Hematopoietic multipotent progenitor cell treated with erythropoietin and hydrocortisone succinate and interleukin-3 and kit ligand, for 17 days (in vitro differentiated cells): ENCODE results near the gene DGCR8.

Experiments used
- DNase-seq: peaks from one replicate; pipeline ENCODE4 v3.0.0-alpha.2; 2015; ENCODE audit warnings: low spot score

DGCR8 gene

DNA sequence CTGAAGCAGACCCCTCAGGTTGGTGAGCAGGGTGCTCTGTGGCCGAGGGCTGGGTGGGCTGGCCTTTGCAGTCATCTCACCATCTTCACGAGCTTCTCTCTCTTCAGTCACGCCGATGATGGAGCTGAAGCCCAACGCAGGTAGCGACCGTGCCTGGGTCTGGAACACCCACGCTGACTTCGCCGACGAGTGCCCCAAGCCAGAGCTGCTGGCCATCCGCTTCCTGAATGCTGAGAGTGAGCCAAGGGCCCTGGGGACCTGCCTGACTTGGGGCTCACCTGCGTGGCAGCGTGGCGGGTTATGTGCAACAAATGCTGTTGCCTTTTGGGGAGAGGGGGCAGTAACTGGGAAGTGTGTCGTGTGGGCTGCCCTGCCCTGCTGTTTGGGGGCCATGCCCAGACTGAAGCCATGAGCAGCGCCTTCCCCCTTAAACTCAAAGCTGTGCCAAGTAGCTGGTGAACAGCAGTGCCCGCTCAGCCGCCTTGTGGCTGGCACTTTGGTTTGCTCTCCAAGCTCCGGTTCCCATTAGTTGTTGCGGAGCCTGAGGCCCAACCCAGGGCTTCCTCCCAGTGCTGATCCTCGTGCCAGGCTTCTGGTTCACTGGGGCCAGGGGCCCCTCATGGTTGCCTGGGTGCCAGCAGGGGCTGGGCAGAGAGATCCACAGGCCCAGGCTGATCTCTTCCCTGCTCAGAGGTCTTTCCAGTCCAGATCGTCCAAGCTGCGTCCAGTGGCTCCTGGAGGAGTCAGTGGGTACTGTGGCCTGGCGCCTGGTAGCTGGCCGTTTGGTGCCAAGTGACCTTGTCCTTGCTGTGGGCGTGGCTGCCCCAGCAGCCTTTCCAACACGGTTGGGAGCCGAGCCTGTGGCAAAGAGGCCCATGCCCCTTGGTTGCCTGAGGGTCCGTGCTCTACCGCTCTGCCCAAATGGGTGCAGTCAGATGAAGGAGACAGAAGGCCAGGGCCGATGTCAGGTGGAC lies 45.4 kb downstream of the DGCR8 start:
- DNase-seq, result no peak

DNA sequence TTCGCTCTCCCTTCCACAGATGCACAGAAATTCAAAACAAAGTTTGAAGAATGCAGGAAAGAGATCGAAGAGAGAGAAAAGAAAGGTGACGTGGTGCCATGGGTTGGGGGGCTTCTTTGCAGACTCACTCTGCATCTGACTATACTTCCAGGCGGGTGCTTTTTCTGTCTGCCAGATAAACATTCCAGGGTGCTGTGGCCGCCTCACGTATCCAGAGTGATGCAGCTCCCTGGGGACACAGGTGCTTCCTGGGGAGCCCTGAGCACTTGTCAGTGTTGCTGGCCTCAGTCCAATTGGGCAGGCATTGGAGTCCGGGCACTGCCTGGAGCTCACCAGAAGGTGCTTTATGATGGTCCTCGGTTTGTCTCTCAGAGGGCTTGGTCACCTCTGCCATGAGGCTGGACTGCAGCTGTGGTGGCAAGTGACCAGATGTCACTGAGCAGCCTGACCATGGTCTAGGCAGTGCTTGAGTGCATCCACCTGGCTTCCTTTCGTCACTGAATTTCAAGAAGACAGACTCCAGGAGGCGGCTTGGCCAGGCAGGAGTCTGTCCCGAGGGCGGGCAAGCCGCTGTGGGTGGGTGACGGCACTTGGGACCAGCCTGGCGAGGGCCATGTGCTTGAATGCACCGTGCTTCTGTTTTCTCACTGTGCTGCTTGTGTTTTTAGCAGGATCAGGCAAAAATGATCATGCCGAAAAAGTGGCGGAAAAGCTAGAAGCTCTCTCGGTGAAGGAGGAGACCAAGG lies 46.4 kb downstream of the DGCR8 start:
- no peak for DNase-seq

DNA sequence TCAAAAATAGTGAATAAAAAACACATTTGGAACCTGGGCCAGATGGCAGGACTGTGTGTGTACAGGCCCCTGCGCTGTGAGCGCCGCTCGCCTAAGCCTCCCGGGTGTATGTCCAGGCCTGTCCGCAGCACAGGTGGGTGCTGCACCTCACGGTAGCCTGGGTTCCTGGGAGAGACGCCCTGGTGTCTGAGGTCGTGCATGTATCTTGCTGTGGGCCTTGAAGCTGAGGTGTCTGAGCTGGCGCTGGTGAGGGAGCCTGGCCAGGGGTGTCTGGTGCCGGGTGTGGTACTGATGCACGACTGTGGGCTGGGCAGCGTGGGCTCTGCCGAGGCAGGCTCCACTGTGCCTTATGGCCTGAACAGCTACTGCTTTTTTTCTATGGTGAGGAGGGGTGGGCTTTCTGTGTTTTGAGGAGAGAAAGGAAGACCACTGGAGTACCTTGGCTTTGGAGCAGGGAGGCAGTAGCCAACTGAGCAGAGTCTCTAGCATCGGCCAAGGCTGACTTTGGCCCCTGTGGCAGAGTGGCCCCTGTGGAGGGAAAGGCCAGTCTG lies 47.4 kb downstream of the DGCR8 start:
- no peak for DNase-seq

DNA sequence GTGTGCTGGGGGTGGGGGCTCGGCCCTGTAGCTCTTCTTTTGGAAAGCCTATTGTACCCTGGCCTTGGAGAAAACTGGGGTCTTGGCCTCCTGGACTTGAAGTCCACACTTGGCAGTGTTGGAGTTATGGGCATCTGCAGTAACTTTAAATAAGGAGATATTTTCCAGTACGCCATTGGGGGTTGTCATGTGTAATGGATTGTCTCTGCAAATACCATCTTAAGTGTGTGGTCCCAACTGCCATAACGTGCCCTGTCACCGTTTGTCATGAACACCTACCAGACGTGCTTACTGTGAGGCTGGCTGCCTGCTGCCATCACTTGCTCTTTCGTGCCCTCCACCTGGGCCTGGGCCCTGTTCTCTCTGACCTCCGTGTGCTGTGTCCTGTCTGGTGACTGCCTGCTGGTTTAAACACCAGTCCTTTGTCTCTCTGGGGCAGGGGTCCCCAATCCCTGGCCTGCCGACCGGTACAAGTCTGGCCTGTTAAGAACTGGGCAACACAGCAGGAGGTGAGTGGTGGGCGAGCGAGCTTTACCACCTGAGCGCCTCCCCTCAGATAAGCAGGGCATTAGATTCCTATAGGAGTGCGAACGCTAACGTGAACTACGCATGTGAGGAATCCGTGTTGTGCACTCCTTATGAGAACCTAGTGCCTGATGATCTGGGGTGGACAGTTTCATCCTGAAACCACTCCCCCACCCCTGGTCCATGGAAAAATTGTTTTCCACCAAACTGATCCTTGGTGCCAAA lies 48.0 kb downstream of the DGCR8 start:
- DNase-seq, result no peak

DNA sequence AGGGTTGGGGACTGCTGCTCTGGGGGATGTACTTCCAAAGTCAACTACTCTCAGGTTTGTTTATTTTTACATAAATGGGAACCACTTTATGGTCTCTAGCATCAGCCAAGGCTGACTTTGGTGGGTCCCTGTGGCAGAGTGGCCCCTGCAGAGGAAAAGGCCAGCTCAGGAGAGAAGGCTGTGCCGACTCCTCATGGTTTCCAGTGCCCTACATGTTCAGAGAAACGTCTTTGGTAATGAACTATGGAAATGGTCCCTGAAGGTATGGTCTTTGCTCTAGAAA lies 48.5 kb downstream of the DGCR8 start:
- DNase-seq, result no peak

DNA sequence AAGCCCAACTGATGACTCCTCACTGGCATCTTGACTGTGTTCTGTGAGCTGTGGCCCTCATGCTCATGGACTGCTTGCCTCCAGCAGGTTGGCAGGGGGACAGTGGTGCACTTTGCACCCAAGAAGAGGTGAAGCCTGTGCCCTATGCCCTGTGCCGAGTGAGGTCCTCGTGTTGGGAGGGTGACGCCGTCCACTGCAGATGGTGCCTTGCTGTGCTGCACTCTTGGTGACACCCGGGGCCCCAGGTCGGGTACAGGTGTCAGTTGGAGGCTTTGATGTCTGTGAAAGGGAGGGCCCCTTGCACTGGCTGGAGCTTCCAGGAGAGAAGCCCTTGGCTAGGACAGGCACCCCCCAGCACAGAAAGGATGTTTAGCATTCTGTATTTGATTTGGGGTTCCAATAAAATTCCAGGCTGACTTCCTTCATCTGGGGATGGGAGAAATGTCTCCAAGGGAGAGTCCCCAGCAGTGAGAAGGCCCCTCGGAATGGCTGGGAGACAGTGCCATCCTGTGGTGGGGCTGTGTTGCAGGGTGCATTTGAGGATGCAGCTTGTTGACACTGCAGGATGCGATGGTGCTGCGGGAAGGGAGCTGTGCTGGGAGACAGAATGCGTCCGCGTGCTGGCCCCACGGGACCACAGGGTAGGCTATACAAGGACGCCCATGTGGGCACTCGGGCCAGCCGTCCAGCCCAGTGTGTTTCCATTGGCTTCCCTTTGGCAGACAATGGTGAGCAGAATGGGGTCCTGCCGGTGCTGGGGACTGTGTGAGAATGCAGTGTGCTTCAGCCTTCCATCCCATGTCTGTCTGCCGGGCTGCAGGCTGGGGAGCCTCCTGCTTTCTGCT lies 49.1 kb downstream of the DGCR8 start:
- peak; percentile 26 for DNase-seq

DNA sequence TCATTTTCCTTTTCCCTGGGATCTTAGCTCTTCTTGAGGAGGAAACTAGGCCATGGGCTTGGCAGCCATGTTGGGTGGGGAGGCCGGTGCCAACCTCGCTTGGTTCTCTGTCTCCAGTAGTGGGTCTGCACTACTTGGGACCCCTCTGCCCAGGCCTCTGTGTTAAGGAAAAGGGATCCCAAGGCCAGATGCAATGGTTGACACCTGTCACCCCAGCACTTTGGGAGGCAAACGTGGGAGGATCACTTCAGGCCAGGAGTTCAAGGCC lies 49.6 kb downstream of the DGCR8 start:
- DNase-seq, result no peak

DNA sequence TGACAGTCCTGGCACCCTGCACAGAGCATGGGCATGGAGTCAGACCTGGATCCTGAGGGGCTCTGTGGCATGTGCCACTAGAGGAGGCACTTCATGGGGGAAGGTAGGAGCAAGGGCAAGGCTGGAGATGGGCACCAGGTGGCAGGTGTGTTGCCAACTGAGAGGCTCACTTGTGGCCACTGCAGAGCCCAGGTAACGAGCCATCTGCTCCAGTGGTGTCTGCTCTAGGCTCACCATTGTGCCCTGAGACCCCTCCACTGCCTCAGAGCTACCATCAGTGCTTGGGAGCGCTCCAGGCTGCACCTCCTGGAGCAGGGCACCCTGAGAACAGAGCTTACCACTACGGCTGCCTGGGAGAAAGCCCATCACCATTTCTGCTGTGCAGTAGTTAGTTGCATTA lies 50.3 kb downstream of the DGCR8 start:
- DNase-seq, result no peak

DNA sequence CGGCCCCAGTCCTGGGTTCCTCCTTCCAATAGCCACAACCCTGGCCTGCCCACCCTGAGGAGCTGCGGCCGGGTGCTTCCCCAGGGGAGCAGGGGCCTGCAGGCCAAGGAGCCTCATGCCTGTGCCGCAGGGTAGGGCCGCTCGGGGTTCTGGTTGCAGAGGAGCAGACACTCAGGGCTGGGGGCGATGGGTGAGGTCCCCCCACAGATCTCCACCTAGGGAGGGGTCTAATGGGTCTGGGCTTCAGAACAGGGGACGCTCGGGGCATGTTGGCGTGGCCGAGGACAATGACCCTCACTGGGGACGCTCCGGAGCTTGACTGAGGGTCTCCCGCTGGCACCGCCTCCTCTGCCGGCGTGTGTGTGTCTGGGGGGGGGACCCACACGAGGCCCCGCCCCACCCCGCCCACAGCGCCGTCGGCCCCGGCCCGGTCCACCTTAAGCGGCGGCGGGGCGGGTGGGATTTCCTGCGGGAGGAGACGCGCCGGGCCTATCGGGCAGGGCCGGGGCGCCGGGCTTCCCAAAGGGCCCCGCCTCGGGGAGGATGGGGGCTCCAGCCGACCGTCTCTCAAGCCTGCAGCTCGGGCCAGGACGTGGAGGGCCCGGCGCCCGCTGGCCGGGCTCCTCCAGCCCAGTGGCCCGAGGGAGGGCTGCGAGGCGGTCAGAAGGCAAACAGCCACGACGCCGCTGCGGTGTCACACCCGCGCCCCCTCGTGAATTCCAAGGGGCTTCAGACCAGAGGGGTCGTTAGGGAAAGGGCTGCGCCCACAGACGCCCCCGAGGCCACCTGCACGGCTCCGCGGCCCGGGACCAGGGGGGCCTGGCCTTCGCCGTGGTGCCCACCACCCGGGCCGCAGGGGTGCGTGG lies 50.9 kb downstream of the DGCR8 start:
- no peak for DNase-seq

DNA sequence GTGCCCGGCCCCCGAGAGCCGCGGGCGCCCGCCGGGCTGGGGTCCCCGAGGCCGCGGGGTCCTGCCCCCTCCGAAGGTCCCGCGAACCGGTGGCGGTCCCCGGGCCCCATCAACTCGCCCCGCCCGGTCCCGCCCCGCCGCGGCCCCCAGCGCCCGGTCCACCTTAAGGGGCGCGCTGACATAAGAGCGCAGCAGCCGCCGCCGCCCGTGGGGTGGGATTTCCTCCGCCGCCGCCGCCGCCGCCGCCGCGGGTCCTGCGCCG lies 51.5 kb downstream of the DGCR8 start, which contains the start of gene ZDHHC8:
Gene ZDHHC8, plus strand, starts transcription at position 208 of the 262 bp plus-strand sequence. CDS start 144 bp downstream, outside the sequence.
- DNase-seq, result no peak

DNA sequence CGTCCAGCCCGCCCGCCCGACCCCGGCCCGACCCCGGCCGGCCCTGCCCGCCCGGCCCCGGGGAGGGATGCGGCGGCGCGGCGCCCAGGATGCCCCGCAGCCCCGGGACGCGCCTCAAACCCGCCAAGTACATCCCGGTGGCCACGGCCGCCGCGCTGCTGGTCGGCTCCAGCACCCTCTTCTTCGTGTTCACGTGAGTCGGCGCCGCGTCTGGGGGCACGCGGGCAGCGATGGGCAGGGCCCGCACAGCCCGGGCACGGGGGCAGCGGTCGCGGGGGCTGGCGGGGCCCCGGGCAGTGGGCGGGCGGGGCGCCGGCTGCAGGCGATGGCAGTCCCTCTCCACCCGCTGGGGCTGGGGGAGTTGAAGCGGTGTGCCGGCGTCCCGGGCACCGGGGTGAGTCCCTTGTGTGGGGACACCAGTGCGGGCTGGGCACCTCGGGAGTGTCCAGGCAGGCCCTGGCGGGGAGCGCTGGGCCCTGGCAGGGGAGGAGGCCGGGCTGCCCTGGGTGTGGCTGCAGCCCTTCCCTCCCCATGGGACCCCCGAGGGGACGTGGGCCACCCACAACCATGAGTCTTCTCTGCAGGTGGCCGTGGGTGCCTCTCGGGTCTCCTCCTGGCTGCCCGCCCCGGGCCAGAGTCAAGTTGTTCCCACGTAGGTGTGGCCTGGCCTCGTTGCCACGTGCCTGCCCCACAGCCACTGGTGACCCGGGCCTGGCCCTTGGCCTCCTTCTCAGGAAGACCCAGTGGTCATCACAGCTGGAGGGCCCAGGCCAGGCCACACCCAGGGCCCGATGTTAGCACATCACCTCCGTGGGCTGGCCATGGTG lies 52.0 kb downstream of the DGCR8 start:
- DNase-seq, result no peak

DNA sequence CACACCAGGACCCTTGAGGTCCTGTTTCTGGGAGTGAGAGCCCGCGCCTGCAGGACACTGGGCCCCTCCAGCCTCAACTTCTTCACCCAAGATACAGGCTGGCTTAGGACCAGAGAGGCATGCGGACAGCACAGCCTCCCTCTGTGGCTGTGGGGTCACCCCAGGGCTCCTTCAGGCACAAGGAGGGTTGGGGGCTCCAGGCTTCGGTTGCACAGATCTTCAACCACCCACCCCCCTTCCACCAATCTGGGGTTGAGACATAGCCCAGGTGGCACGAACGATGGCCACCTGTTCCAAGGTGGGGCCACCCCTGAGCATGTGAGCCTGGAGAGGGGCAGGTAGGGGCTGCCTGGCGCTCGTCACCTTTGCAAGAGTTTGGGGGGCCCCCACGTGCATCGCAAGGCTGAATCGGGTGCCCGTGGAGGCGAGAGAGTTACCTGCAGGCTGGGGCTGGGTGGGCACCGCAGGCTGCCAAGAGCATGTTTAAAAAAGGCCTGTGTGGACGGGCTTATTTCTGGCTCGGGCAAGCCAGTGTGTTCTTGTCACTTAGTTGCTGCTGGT lies 52.7 kb downstream of the DGCR8 start:
- no peak for DNase-seq

DNA sequence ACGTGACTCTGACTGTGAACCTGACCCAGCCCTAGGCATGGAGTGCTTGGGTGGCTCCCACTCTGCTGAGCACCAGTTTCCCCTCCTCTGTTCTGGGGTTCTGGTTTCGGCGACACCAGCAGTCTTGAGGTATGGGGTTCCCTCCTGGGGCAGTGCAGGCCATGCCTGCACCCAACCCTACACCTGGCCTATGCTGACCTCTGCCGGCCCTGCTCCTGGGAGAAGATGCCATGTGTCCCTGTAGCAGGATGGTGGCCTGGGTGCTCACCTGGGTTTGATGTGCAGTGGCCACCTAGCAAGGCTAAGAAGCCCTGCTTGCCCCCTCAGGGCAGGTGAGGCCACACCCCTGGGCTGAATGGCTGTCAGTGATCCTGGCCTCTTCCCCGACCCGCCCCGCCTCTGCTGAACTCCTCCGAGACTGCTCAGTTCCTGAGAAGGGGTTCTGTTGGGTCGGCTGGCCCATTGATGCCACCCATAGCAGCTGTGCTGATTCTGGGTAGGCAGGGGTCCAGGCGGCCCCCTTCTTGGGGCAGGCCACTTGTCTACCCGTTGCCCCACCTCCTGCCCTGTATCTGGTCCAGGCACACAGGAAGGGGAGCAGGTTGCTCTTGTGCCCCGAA lies 54.0 kb downstream of the DGCR8 start:
- no peak for DNase-seq

DNA sequence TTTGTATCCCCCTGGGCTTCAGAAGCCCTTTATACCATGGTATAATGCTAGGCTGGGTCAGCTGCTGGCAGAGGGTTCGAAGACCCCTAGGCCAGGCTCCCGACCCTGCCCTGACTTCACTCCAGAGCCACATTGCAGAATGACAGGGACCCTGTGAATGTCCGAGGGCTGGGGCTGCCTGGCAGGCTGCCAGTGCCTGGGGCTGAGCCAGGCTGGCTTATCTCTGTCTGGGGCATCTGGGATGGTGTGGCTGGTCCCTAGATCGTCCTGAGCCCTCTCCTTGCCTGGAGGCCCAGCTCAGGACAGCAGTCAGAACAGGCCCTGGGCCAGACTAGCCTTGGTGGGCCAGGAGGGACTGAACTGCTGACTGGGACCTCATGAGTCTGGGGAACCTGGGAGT lies 55.2 kb downstream of the DGCR8 start:
- no peak for DNase-seq

DNA sequence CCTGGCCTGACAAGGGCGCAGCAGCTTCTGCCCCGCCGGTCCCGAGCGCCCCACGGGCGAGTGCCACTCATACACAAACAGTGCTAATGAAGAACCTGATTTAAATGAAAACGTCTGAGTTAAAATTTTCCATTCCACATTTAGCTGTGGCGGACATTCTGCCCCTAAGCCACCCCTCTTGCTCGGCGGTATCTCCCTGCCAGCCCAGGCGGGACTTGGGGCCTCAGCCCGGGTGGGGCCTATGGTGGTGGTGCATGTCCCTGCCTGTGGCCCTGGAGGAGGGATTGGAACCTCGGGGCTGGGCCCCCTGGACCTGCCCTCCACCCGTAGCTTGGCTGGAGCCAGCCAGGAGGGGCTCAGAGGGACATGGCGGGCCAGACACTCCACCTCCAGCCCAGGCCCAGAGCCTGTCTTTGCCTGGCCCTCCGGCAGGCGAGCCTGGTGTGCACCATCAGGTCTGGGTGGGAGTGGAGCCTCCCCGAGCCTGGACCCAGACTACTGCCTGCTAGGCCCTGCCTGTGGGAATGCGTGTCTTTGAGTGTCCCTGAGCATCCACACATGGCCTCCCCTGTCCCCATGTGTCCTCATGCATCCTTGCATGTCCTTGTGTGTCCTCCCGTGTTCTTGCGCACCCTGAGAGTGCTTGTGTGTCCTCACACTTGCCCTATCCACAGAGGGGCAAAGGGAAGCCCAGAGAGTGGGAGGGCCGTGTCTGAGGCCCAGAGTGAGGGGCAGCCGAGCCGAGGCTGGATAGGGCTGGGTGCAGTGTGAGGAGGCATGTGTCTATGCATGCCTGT lies 56.0 kb downstream of the DGCR8 start:
- no peak for DNase-seq

DNA sequence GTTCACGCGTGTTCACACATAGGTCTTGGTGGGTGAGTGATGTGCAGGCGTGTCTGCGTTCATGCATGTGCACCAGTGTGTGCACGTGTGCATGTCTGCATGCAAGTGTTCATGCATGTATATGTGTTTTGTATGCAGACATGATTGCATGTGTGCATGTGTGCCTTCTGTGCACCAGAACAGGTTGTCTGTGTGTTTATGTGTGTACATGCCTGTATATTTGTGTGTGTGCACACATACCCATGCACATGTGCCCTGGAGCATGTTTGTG lies 56.5 kb downstream of the DGCR8 start:
- DNase-seq, result no peak

DNA sequence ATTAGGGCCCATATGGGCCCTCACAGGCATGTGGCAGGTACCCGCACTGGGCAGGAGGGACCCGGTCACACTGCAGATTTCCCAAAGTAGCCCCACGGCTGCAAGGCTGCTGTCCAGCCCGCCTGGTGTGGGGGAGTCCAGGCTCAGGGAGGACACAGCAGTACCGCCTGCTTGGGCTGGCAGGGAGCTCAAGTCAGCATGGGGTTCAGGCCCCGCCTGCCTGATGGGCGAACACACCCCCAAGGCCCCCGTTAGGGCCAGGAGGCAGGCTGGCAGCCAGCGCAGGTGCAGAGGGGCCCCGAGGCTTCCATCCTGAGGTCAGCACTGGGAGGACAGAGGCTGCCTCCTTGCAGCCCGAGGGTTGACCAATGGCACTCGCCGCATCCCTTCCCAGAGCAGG lies 57.1 kb downstream of the DGCR8 start:
- DNase-seq, result no peak

DNA sequence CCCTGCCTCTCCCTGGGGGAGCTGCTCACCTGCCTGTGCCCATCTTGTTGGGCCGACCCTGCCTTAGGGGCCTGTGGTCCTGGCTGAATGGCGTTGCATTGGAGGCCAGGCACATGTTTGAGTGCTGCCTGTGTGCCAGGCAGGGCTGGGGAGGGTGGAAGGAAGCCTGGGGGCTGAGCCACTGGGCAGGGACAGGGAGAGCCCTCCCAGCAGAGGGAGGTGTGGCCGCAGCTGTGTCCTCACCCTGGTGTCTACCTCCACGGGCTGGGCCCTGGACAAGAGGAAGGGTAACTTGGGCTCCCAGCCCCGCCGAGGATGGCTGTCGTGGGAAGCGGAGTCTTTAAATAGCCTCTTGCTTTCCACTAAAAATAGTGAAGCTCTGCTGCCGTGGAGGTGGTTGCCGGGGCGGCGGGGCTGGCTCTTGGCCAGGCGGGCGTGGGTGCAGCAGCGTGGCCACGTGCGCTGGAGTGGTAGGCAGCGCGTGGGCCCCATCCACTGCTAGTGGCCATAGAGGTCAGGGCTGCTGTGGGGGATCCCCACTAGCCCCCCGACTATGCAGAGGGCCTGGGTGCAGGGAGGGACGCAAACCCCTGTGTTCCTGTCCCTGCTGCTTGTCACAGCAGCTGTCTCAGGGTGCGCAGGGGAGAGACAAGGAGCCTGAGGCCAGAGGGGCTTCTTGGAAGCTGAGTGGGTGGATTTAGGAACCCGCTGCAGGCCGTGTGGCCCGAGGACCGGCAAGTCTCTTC lies 57.8 kb downstream of the DGCR8 start:
- DNase-seq, result no peak
